Measurements from ENCODE around the gene TOMT. TPM values are rescaled to one million over a fixed set of nuclear protein-coding genes. Genes with fewer than 3 reads are reported as not detected.

The TOMT gene
- total RNA-seq, 1 experiment from 2014 or later: not detected

DNA sequence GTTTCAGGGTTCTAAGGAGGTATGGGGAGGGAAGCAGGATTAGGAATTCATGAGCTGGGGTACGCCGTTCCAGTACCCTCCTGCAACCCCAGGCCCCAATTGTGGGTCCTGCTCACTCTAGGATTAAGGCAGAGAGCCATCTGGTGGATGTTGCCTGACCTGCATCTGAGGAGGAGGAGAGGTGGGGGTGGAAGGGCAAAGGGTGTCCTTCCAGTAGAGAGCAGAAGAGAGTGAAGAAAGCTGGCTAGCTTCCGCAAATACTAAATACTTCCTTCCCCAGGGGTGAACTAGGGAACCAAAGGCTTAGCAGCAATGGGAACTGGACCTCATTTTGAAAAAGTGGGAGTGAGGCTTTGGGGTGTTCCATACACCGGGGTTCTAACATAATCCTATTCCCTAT lies 14.4 kb upstream of the TOMT start:
- Histone ChIP-seq H3K9ac (ENCODE audit: low read length) (no peak overlapping the region), H3K27me3 (ENCODE audit: low read length) (no peaks in the 10 kb centered on the region), H3K4me2 (ENCODE audit: low read length) (no peak overlapping the region), H3K27ac (ENCODE audit: low read length) (no peak overlapping the region), H3K4me3 (ENCODE audit: low read length) (no peak overlapping the region), H3K9me3 (ENCODE audit: low read length) (no peaks in the 10 kb centered on the region), H3K4me1 (ENCODE audit: insufficient read depth, low read length) (no peaks in the 10 kb centered on the region), H2AFZ (ENCODE audit: low read length) (no peak overlapping the region), H3K79me2 (ENCODE audit: low read length) (no peaks in the 10 kb centered on the region), H4K20me1 (ENCODE audit: low read length) (no peaks in the 10 kb centered on the region), H3K9me2 (replicated peaks; ENCODE audit: low read length) (no peaks in the 10 kb centered on the region), H3K36me3 (ENCODE audit: low read depth, low read length) (peaks cover 12% of the 10 kb centered on the region; the same call in 1 of the 2 replicates), H3F3A (ENCODE audit: low read length, unreplicated experiment) (no peaks in the 10 kb centered on the region)
- ATAC-seq (peak; percentile 90), DNase-seq (peak; percentile 80)
- CTCF ChIA-PET: interaction anchor here (0.6 to 1.8 kb wide), 4 partner anchors 9 to 66 kb away, joined by 4 to 23 read pairs (median 7); no protein-coding TSS in a partner anchor
- TF ChIP-seq, protein P1, sequence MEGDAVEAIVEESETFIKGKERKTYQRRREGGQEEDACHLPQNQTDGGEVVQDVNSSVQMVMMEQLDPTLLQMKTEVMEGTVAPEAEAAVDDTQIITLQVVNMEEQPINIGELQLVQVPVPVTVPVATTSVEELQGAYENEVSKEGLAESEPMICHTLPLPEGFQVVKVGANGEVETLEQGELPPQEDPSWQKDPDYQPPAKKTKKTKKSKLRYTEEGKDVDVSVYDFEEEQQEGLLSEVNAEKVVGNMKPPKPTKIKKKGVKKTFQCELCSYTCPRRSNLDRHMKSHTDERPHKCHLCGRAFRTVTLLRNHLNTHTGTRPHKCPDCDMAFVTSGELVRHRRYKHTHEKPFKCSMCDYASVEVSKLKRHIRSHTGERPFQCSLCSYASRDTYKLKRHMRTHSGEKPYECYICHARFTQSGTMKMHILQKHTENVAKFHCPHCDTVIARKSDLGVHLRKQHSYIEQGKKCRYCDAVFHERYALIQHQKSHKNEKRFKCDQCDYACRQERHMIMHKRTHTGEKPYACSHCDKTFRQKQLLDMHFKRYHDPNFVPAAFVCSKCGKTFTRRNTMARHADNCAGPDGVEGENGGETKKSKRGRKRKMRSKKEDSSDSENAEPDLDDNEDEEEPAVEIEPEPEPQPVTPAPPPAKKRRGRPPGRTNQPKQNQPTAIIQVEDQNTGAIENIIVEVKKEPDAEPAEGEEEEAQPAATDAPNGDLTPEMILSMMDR (conservative IDR thresholded peaks at IDR 0.05; ENCODE audit: low read depth, low read length): peak; percentile 93
- no peak for TF ChIP-seq EZH2phosphoT487 (IDR thresholded peaks at IDR 0.05; ENCODE audit: borderline replicate concordance, low read length)
- no peak for TF ChIP-seq EZH2 (IDR thresholded peaks at IDR 0.05; ENCODE audit: low read length, unreplicated experiment)
- POLR2A ChIA-PET (ENCODE audit: unreplicated experiment): no interaction called here
- intact Hi-C loops (cut with micrococcal nuclease): loop anchor here (1.0 kb wide), 1 partner anchor 66 kb away; no protein-coding TSS in a partner anchor
- no TSS peak for BruUV-seq (replicated peaks)

DNA sequence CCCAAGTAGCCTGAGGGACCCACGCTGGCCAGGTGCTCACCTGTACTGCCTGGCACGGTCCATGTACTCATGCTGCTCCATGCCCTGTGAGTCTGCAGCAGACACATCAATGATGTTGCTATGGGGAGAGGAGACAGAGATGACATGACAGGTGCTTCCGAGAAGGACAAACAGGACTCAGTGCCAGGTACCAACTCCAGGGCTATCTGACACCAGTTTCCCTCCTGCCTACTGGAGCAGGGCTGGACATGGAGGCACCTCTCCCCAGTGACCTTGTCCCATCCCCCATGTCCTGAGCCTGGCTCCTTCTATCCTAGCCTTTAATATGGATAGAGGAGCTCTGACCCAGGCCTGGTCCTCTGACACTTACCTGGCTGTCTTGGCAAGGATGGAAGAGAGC lies 7.0 kb upstream of the TOMT start:
- H3K4me1 ChIP-seq (ENCODE audit: insufficient read depth, low read length): peaks cover 16% of the 10 kb centered on the region
- H3K9ac ChIP-seq (ENCODE audit: low read length): no peak overlapping the region
- ATAC-seq (no peak), DNase-seq (no peak)
- H3K4me2 ChIP-seq (ENCODE audit: low read length): no peak overlapping the region
- CTCF ChIA-PET: no interaction called here
- H3K9me3 ChIP-seq (ENCODE audit: low read length): no peaks in the 10 kb centered on the region
- H2AFZ ChIP-seq (ENCODE audit: low read length): no peak overlapping the region
- no peaks in the 10 kb centered on the region for H3K9me2 ChIP-seq (replicated peaks; ENCODE audit: low read length)
- H3K36me3 ChIP-seq (ENCODE audit: low read depth, low read length): peaks cover 32% of the 10 kb centered on the region; the same call in 1 of the 2 replicates
- no peaks in the 10 kb centered on the region for H3F3A ChIP-seq (ENCODE audit: low read length, unreplicated experiment)
- no peaks in the 10 kb centered on the region for H4K20me1 ChIP-seq (ENCODE audit: low read length)
- no peak overlapping the region for H3K4me3 ChIP-seq (ENCODE audit: low read length)
- H3K27ac ChIP-seq (ENCODE audit: low read length): no peak overlapping the region
- H3K79me2 ChIP-seq (ENCODE audit: low read length): peaks cover 31% of the 10 kb centered on the region
- intact Hi-C loops (cut with micrococcal nuclease): no loop called here
- no TSS peak for BruUV-seq (replicated peaks)
- TF ChIP-seq EZH2 (IDR thresholded peaks at IDR 0.05; ENCODE audit: low read length, unreplicated experiment): no peak
- no peak for TF ChIP-seq EZH2phosphoT487 (IDR thresholded peaks at IDR 0.05; ENCODE audit: borderline replicate concordance, low read length)
- TF ChIP-seq, protein P1 (conservative IDR thresholded peaks at IDR 0.05; ENCODE audit: low read depth, low read length): no peak
- POLR2A ChIA-PET (ENCODE audit: unreplicated experiment): no interaction called here
- H3K27me3 ChIP-seq (ENCODE audit: low read length): no peaks in the 10 kb centered on the region

DNA sequence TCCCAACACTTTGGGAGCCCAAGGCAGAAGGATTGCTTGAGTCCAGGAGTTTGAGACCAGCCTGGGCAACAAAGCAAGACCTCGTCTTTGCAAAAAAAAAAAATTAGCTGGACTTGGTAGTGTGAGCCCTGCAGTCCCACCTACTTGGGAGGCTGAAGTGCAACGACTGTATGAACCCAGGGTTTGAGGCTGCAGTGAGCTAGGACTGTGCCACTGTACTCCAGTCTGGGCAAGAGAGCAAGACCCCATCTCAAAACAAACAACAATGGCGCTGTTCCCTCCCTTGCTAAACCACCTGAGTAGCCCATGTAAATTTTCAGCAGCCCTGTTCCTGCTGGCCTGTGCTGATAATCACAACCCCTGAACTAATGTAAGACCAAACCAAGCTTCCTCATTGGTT lies 5.7 kb upstream of the TOMT start:
- intact Hi-C loops (cut with micrococcal nuclease): loop anchor here (5.0 kb wide), 1 partner anchor 82 kb away; no protein-coding TSS in a partner anchor
- H3K9me2 ChIP-seq (replicated peaks; ENCODE audit: low read length): no peaks in the 10 kb centered on the region
- H3K79me2 ChIP-seq (ENCODE audit: low read length): peaks cover 31% of the 10 kb centered on the region
- ATAC-seq (no peak), DNase-seq (no peak)
- H2AFZ ChIP-seq (ENCODE audit: low read length): no peak overlapping the region
- POLR2A ChIA-PET (ENCODE audit: unreplicated experiment): no interaction called here
- CTCF ChIA-PET: no interaction called here
- no peaks in the 10 kb centered on the region for H3K27me3 ChIP-seq (ENCODE audit: low read length)
- H4K20me1 ChIP-seq (ENCODE audit: low read length): no peaks in the 10 kb centered on the region
- peaks cover 18% of the 10 kb centered on the region for H3K4me1 ChIP-seq (ENCODE audit: insufficient read depth, low read length)
- no peaks in the 10 kb centered on the region for H3K9me3 ChIP-seq (ENCODE audit: low read length)
- H3K4me3 ChIP-seq (ENCODE audit: low read length): no peak overlapping the region
- H3K36me3 ChIP-seq (ENCODE audit: low read depth, low read length): peaks cover 25% of the 10 kb centered on the region; the same call in 1 of the 2 replicates
- no peak overlapping the region for H3K27ac ChIP-seq (ENCODE audit: low read length)
- no peak overlapping the region for H3K9ac ChIP-seq (ENCODE audit: low read length)
- BruUV-seq (replicated peaks): no TSS peak
- TF ChIP-seq EZH2phosphoT487 (IDR thresholded peaks at IDR 0.05; ENCODE audit: borderline replicate concordance, low read length): no peak
- no peaks in the 10 kb centered on the region for H3F3A ChIP-seq (ENCODE audit: low read length, unreplicated experiment)
- H3K4me2 ChIP-seq (ENCODE audit: low read length): no peak overlapping the region
